K562 (cell line): ENCODE data around the gene ECM1. TPM values are rescaled to one million over a fixed set of nuclear protein-coding genes. Genes with fewer than 3 reads are reported as not detected.

Source experiments
- ETV1 ChIP-seq: fragments of 450-650 bp; conservative IDR thresholded peaks from 2 replicates; pipeline ENCODE4 v1.6.1; 2016; ENCODE audit warnings: missing genetic modification characterization, control low read depth, low read depth, missing compliant biosample characterization
- HDAC1 ChIP-seq, 2 experiments: fragments of 450-650 bp; IDR thresholded peaks; 2 replicates each; pipeline ENCODE4 v1.6.1; 2016 to 2017; ENCODE audit warnings: inconsistent platforms in 1 of 2, mild to moderate bottlenecking in 1 of 2, moderate library complexity in 1 of 2
- KDM2B ChIP-seq: fragments of 250-450 bp; sonication (Bioruptor Pico); IDR thresholded peaks from 2 replicates; pipeline ENCODE4 v1.8.0; 2021; ENCODE audit warnings: mild to moderate bottlenecking, moderate library complexity
- NR2C2 ChIP-seq, 2 experiments: fragments of 200-800 bp in 1 of 2; sonication (Bioruptor generic) in 1 of 2; sonication (generic) in 1 of 2; formaldehyde crosslinking in 1 of 2; IDR thresholded peaks; 2 replicates each; pipeline versions ENCODE4 v1.6.1 to v1.8.0; 2016 to 2022; ENCODE audit warnings: mild to moderate bottlenecking in 1 of 2, missing compliant biosample characterization in 1 of 2, missing genetic modification characterization in 1 of 2, missing genetic modification reagents in 1 of 2
- POLR2G ChIP-seq: fragments of 200-400 bp; formaldehyde crosslinking; IDR thresholded peaks from 2 replicates; pipeline ENCODE4 v1.6.1; 2017; ENCODE audit warnings: low read depth, mild to moderate bottlenecking, antibody characterized with exemption, low read length, moderate library complexity
- RB1 ChIP-seq: fragments of 450-650 bp; IDR thresholded peaks from 2 replicates; pipeline ENCODE4 v1.6.1; 2017; ENCODE audit warnings: low read depth, mild to moderate bottlenecking
- SOX6 ChIP-seq: fragments of 450-650 bp; IDR thresholded peaks from 2 replicates; pipeline ENCODE4 v1.6.1; 2014; ENCODE audit warnings: mild to moderate bottlenecking
- SUPT5H ChIP-seq: fragments of 450-650 bp; IDR thresholded peaks from 2 replicates; pipeline ENCODE4 v1.6.1; 2016
- TARDBP ChIP-seq: fragments of 450-650 bp; IDR thresholded peaks from 2 replicates; pipeline ENCODE4 v1.6.1; 2016
- ZFP1 ChIP-seq: fragments of 450-650 bp; formaldehyde crosslinking; IDR thresholded peaks from 2 replicates; pipeline ENCODE4 v1.4.0; 2020; ENCODE audit warnings: mild to moderate bottlenecking, mixed read lengths
- ZKSCAN8 ChIP-seq: fragments of 200-800 bp; sonication (Bioruptor generic); IDR thresholded peaks from 2 replicates; pipeline ENCODE4 v1.6.1; 2016; ENCODE audit warnings: missing genetic modification characterization, missing compliant biosample characterization
- ZNF75A ChIP-seq: fragments of 450-650 bp; formaldehyde crosslinking; IDR thresholded peaks from 2 replicates; pipeline ENCODE4 v1.4.0; 2020; ENCODE audit warnings: mild to moderate bottlenecking
- polyA plus RNA-seq, 8 experiments: library from polyadenylated mRNA; depleted of rRNA in 4 of 8; stranded (reverse) in 5 of 8; unstranded in 3 of 8; fragments of >200 nt; fragmentation: Nextera tagmentation in 2 of 8; fragmentation: Illumina TruSeq in 1 of 8; extraction: Ambion mirVana in 2 of 8; extraction: Trizol in 1 of 8; gene quantifications; 2 replicates each; pipeline versions ENCODE4 v1.2.1 to v1.2.3, GENCODE V29; 2011 to 2014; ENCODE audit warnings: inconsistent platforms in 1 of 8, missing spikeins in 1 of 8
- total RNA-seq, 7 experiments: library from RNA; depleted of rRNA in 6 of 7; stranded (reverse); fragments of >200 nt in 6 of 7; fragmentation: Illumina TruSeq in 2 of 7; extraction: Trizol in 2 of 7; gene quantifications; 2 replicates each; pipeline versions ENCODE4 v1.2.1 to v1.2.3, GENCODE V29; 2011 to 2021; ENCODE audit warnings: low replicate concordance in 1 of 7
- TF ChIP-seq, protein P1 (sequence below): fragments of 200-800 bp; sonication (Bioruptor generic); IDR thresholded peaks from 2 replicates; pipeline ENCODE4 v1.6.1; 2016; ENCODE audit warnings: missing genetic modification characterization, missing compliant biosample characterization

Gene ECM1
- total and polyA plus RNA-seq, 9 of the 15 experiments (the other 6 are each of a cell fraction or from before 2014, with no cell fraction given), result 6.6 to 52.2 (median 12.8) TPM

DNA sequence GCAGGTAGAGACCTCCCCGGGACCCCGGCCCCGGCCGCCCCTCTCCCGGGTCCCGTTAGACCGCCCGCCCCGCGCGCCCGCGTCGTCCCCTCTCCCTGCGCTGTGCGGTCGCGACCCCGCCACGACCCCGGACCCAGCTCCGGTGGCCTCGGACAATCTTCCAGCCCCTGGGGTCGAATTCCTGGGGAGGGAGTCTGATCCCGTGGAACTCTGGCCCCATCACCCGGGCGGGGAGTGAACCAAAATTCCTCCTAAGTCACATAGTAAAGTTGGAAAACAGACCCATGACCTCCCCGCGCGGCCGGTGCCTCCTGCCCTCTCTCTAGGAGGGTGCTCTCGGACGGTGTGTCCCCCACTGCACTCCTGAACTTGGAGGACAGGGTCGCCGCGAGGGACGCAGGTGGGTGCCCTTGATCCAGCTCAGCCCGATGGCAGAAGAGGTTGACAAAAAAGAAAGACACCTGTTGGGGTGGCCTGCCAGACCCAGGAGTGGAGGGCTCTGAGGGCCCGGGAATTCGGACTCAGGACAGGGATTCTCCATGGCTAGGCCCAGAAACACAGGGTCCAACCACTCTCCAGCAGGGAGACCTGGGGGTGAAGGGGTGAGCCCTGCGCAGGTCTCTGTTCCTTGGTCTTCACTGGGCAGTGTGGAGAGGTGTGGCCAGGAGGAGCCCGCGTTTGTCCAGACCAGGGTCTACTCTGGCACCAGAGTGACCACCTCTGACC lies 41.8 kb downstream of the ECM1 start (continued):
- TF ChIP-seq NR2C2 (CRISPR knock-in tag; IDR thresholded peaks at IDR 0.05) (no peak; the same call in 1 of the 2 replicates), NR2C2 (tag; IDR thresholded peaks at IDR 0.05) (peak; percentile 67; the same call in 1 of the 2 replicates), HDAC1 (IDR thresholded peaks at IDR 0.05) (no peak), ETV1 (no peak), POLR2G (no peak), RB1 (no peak), SUPT5H (peak; percentile 77), ZFP1 (CRISPR knock-in tag) (no peak), SOX6 (no peak), TARDBP (no peak), KDM2B (no peak), ZNF75A (no peak), ZKSCAN8 (CRISPR knock-in tag) (no peak)
- TF ChIP-seq, protein P1, sequence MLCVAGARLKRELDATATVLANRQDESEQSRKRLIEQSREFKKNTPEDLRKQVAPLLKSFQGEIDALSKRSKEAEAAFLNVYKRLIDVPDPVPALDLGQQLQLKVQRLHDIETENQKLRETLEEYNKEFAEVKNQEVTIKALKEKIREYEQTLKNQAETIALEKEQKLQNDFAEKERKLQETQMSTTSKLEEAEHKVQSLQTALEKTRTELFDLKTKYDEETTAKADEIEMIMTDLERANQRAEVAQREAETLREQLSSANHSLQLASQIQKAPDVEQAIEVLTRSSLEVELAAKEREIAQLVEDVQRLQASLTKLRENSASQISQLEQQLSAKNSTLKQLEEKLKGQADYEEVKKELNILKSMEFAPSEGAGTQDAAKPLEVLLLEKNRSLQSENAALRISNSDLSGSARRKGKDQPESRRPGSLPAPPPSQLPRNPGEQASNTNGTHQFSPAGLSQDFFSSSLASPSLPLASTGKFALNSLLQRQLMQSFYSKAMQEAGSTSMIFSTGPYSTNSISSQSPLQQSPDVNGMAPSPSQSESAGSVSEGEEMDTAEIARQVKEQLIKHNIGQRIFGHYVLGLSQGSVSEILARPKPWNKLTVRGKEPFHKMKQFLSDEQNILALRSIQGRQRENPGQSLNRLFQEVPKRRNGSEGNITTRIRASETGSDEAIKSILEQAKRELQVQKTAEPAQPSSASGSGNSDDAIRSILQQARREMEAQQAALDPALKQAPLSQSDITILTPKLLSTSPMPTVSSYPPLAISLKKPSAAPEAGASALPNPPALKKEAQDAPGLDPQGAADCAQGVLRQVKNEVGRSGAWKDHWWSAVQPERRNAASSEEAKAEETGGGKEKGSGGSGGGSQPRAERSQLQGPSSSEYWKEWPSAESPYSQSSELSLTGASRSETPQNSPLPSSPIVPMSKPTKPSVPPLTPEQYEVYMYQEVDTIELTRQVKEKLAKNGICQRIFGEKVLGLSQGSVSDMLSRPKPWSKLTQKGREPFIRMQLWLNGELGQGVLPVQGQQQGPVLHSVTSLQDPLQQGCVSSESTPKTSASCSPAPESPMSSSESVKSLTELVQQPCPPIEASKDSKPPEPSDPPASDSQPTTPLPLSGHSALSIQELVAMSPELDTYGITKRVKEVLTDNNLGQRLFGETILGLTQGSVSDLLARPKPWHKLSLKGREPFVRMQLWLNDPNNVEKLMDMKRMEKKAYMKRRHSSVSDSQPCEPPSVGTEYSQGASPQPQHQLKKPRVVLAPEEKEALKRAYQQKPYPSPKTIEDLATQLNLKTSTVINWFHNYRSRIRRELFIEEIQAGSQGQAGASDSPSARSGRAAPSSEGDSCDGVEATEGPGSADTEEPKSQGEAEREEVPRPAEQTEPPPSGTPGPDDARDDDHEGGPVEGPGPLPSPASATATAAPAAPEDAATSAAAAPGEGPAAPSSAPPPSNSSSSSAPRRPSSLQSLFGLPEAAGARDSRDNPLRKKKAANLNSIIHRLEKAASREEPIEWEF (CRISPR knock-in tag), result no peak
